ENCODE results near the gene SH3RF3.

Gene SH3RF3

GRCh38 chr2:109499566-109499965 lies 370.6 kb downstream of the SH3RF3 start:
- Histone ChIP-seq H3K4me3 (IDR thresholded peaks at IDR 0.05; ENCODE audit: insufficient read depth, low read depth, low read length) (no peak overlapping the region), H3K36me3 (ENCODE audit: insufficient read depth) (no peaks in the 10 kb centered on the region), H4K20me1 (ENCODE audit: insufficient read depth) (no peaks in the 10 kb centered on the region), H3K79me2 (ENCODE audit: insufficient read depth, low read depth) (no peaks in the 10 kb centered on the region), H3K4me1 (ENCODE audit: low read depth, poor library complexity, severe bottlenecking) (no peaks in the 10 kb centered on the region), H3K4me2 (no peak overlapping the region), H3K27ac (no peak overlapping the region), H2AFZ (ENCODE audit: low read depth) (no peak overlapping the region), H3K9ac (no peak overlapping the region), H3K27me3 (ENCODE audit: insufficient read depth, low read depth) (no peaks in the 10 kb centered on the region)
- TF ChIP-seq, protein P1, sequence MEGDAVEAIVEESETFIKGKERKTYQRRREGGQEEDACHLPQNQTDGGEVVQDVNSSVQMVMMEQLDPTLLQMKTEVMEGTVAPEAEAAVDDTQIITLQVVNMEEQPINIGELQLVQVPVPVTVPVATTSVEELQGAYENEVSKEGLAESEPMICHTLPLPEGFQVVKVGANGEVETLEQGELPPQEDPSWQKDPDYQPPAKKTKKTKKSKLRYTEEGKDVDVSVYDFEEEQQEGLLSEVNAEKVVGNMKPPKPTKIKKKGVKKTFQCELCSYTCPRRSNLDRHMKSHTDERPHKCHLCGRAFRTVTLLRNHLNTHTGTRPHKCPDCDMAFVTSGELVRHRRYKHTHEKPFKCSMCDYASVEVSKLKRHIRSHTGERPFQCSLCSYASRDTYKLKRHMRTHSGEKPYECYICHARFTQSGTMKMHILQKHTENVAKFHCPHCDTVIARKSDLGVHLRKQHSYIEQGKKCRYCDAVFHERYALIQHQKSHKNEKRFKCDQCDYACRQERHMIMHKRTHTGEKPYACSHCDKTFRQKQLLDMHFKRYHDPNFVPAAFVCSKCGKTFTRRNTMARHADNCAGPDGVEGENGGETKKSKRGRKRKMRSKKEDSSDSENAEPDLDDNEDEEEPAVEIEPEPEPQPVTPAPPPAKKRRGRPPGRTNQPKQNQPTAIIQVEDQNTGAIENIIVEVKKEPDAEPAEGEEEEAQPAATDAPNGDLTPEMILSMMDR (conservative IDR thresholded peaks at IDR 0.05; ENCODE audit: low read depth, low read length), result no peak

DNA sequence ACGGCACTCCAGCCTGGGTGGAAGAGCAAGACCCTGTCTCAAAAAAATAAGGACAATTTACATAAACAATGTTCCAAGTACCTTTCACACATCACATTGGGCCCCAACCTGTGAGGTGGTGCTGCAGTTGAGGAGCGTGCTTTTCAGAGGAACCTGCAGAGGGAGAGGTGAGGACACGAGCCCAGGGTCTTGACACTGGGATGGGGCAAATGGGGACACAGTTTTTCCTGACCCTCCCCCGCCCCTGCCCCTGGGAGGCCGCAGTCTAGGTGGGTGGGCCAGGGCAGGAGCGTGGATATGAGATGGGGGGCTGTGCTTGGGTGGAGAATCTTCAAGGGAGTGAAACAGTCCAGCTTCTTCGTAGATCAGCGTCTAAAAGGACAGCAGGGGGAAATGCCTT lies 371.9 kb downstream of the SH3RF3 start:
- Histone ChIP-seq H3K79me2 (ENCODE audit: insufficient read depth, low read depth) (no peaks in the 10 kb centered on the region), H3K27ac (no peak overlapping the region), H3K4me2 (no peak overlapping the region), H3K36me3 (ENCODE audit: insufficient read depth) (no peaks in the 10 kb centered on the region), H3K9ac (no peak overlapping the region), H3K4me1 (ENCODE audit: low read depth, poor library complexity, severe bottlenecking) (no peaks in the 10 kb centered on the region), H3K4me3 (IDR thresholded peaks at IDR 0.05; ENCODE audit: insufficient read depth, low read depth, low read length) (no peak overlapping the region), H2AFZ (ENCODE audit: low read depth) (no peak overlapping the region), H3K27me3 (ENCODE audit: insufficient read depth, low read depth) (no peaks in the 10 kb centered on the region), H4K20me1 (ENCODE audit: insufficient read depth) (no peaks in the 10 kb centered on the region)
- TF ChIP-seq, protein P1 (conservative IDR thresholded peaks at IDR 0.05; ENCODE audit: low read depth, low read length), result no peak

DNA sequence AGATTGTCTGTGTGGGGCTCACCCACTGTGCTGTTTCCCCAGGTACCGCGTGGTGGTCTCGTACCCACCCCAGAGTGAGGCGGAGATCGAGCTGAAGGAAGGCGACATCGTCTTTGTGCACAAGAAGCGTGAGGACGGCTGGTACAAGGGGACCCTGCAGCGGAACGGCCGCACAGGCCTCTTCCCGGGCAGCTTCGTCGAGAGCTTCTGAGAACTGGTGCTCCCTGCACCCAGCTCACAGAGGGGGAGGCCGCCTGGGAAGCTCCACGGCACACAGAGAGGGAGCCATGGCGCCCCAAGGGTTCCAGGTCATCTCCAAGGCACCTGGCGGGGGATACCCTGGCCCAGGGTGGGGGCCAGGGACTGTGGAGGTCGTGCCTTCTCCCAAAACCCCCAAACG lies 372.5 kb downstream of the SH3RF3 start:
- Histone ChIP-seq H3K79me2 (ENCODE audit: insufficient read depth, low read depth) (no peaks in the 10 kb centered on the region), H4K20me1 (ENCODE audit: insufficient read depth) (no peaks in the 10 kb centered on the region)

GRCh38 chr2:109503191-109503590 lies 374.2 kb downstream of the SH3RF3 start:
- Histone ChIP-seq H2AFZ (ENCODE audit: low read depth) (no peak overlapping the region), H3K4me3 (IDR thresholded peaks at IDR 0.05; ENCODE audit: insufficient read depth, low read depth, low read length) (no peak overlapping the region), H3K9ac (no peak overlapping the region), H3K4me1 (ENCODE audit: low read depth, poor library complexity, severe bottlenecking) (no peaks in the 10 kb centered on the region), H4K20me1 (ENCODE audit: insufficient read depth) (no peaks in the 10 kb centered on the region), H3K27ac (no peak overlapping the region), H3K36me3 (ENCODE audit: insufficient read depth) (no peaks in the 10 kb centered on the region), H3K79me2 (ENCODE audit: insufficient read depth, low read depth) (no peaks in the 10 kb centered on the region), H3K27me3 (ENCODE audit: insufficient read depth, low read depth) (no peaks in the 10 kb centered on the region), H3K4me2 (no peak overlapping the region)
- TF ChIP-seq, protein P1 (conservative IDR thresholded peaks at IDR 0.05; ENCODE audit: low read depth, low read length), result no peak

More for the DNA sequence above, 372.5 kb downstream of the SH3RF3 start:
- Histone ChIP-seq H3K4me3 (IDR thresholded peaks at IDR 0.05; ENCODE audit: insufficient read depth, low read depth, low read length) (no peak overlapping the region), H3K4me2 (no peak overlapping the region), H3K36me3 (ENCODE audit: insufficient read depth) (no peaks in the 10 kb centered on the region), H3K27me3 (ENCODE audit: insufficient read depth, low read depth) (no peaks in the 10 kb centered on the region), H3K4me1 (ENCODE audit: low read depth, poor library complexity, severe bottlenecking) (no peaks in the 10 kb centered on the region), H3K27ac (no peak overlapping the region), H3K9ac (no peak overlapping the region), H2AFZ (ENCODE audit: low read depth) (no peak overlapping the region)
- TF ChIP-seq, protein P1 (conservative IDR thresholded peaks at IDR 0.05; ENCODE audit: low read depth, low read length), result no peak

Measured in KMS-11 (cell line).